SK-N-SH (cell line): ENCODE data around the gene USP30. TPM values are rescaled to one million over a fixed set of nuclear protein-coding genes. Genes with fewer than 3 reads are reported as not detected.
"Not testable (repeated sequence)": the region's sequence is repeated elsewhere in the genome, so short reads cannot be mapped to it uniquely, and the experiment has no call there.

Experiments
- CTCF ChIA-PET: fragments of 300-600, 350-600 bp; formaldehyde crosslinking; extraction: SDS; loops from one replicate; lab custom pipeline; 2021; lab: Yijun Ruan, JAX
- POLR2A ChIA-PET: fragments of 350-600 bp; sonication (Branson Sonifier 250); formaldehyde crosslinking; extraction: SDS; loops from one replicate; lab custom pipeline; 2020; ENCODE audit warnings: antibody characterized with exemption, inconsistent platforms; lab: Yijun Ruan, JAX
- DNase-seq: peaks from one replicate; pipeline ENCODE4 v3.0.0; 2012
- H2AFZ ChIP-seq: fragments of 200-600 bp; sonication (generic); 2 replicates; pipeline ENCODE4 v1.8.1; 2016; ENCODE audit warnings: antibody characterized with exemption, mild to moderate bottlenecking, low read depth
- H3F3A ChIP-seq: fragments of 200-600 bp; sonication (generic); replicated peaks from 2 replicates; pipeline ENCODE3; 2016; ENCODE audit warnings: antibody characterized with exemption, mild to moderate bottlenecking; ENCODE audit not compliant: insufficient read depth
- H3K27ac ChIP-seq, 2 experiments: fragments of 200-500 bp in 1 of 2; fragments of 200-600 bp in 1 of 2; sonication (Bioruptor generic) in 1 of 2; sonication (generic), shearing (Covaris generic) in 1 of 2; 2 replicates each; pipeline versions ENCODE4 v1.5.1 to v1.6.1; 2014 to 2016; ENCODE audit warnings: low read depth in 2 of 2, inconsistent platforms in 1 of 2, low read length in 1 of 2, mild to moderate bottlenecking in 1 of 2, mixed read lengths in 1 of 2
- H3K27me3 ChIP-seq: fragments of 200-600 bp; sonication (generic), shearing (Covaris generic); 2 replicates; pipeline ENCODE4 v1.6.1; 2016; ENCODE audit warnings: mixed run types; ENCODE audit not compliant: insufficient read depth
- H3K36me3 ChIP-seq, 2 experiments: fragments of 200-500 bp in 1 of 2; fragments of 200-600 bp in 1 of 2; sonication (Bioruptor generic) in 1 of 2; sonication (generic) in 1 of 2; replicated peaks in 1 of 2; 2 replicates each; pipeline versions ENCODE3 to v1.5.1; 2014 to 2016; ENCODE audit warnings: low read length in 1 of 2, mild to moderate bottlenecking in 1 of 2; ENCODE audit not compliant: insufficient read depth in 2 of 2, control insufficient read depth in 1 of 2
- H3K4me1 ChIP-seq, 2 experiments: fragments of 200-500 bp in 1 of 2; fragments of 200-600 bp in 1 of 2; sonication (Bioruptor generic) in 1 of 2; sonication (generic), shearing (Covaris generic) in 1 of 2; 2 replicates each; pipeline versions ENCODE4 v1.5.1 to v1.6.1; 2014 to 2016; ENCODE audit warnings: low read depth in 1 of 2, low read length in 1 of 2, mixed run types in 1 of 2; ENCODE audit not compliant: insufficient read depth in 2 of 2, control insufficient read depth in 1 of 2
- H3K4me2 ChIP-seq: fragments of 200-600 bp; sonication (generic), shearing (Covaris generic); 2 replicates; pipeline ENCODE4 v1.6.1; 2017; ENCODE audit warnings: mixed run types
- H3K4me3 ChIP-seq, 2 experiments: fragments of 200-500 bp in 1 of 2; fragments of 200-600 bp in 1 of 2; sonication (Bioruptor generic) in 1 of 2; sonication (generic), shearing (Covaris generic) in 1 of 2; 2 replicates each; pipeline versions ENCODE4 v1.5.1 to v1.8.1; 2014 to 2016; ENCODE audit warnings: low read depth in 2 of 2, inconsistent platforms in 1 of 2, low read length in 1 of 2, mild to moderate bottlenecking in 1 of 2, mixed read lengths in 1 of 2, moderate library complexity in 1 of 2
- H3K79me2 ChIP-seq: fragments of 200-600 bp; sonication (generic); 2 replicates; pipeline ENCODE4 v1.8.1; 2017; ENCODE audit warnings: mild to moderate bottlenecking; ENCODE audit not compliant: insufficient read depth
- H3K9ac ChIP-seq: fragments of 200-600 bp; sonication (generic); 2 replicates; pipeline ENCODE4 v1.6.1; 2017; ENCODE audit warnings: mixed run types
- H3K9me2 ChIP-seq: fragments of 200-600 bp; sonication (generic); 2 replicates; pipeline ENCODE4 v1.6.1; 2017; ENCODE audit warnings: mixed run types
- H3K9me3 ChIP-seq: fragments of 200-600 bp; sonication (generic); 2 replicates; pipeline ENCODE4 v1.6.1; 2017; ENCODE audit warnings: mixed run types, mild to moderate bottlenecking, moderate library complexity
- H4K20me1 ChIP-seq: fragments of 200-600 bp; sonication (generic); 2 replicates; pipeline ENCODE4 v1.6.1; 2017; ENCODE audit warnings: mild to moderate bottlenecking, mixed run types; ENCODE audit not compliant: insufficient read depth
- EP300 ChIP-seq, 2 experiments: IDR thresholded peaks; 2 replicates each; pipeline versions ENCODE4 v1.4.0 to v1.6.1; 2012; ENCODE audit warnings: borderline replicate concordance in 1 of 2, low read depth in 1 of 2, low read length in 1 of 2
- EZH2phosphoT487 ChIP-seq: fragments of 200-600 bp; sonication (generic); IDR thresholded peaks from 2 replicates; pipeline ENCODE4 v1.6.1; 2017; ENCODE audit warnings: low read depth, mixed run types, mild to moderate bottlenecking, antibody characterized with exemption, moderate library complexity, borderline replicate concordance
- NFIC ChIP-seq: IDR thresholded peaks from 2 replicates; pipeline ENCODE4 v1.4.0; 2012; ENCODE audit warnings: borderline replicate concordance
- RCOR1 ChIP-seq: fragments of 150-350 bp; IDR thresholded peaks from 2 replicates; pipeline ENCODE4 v1.6.1; 2017; ENCODE audit warnings: antibody characterized with exemption, low read length
- REST ChIP-seq: IDR thresholded peaks from 2 replicates; pipeline ENCODE4 v1.6.1; 2012; ENCODE audit warnings: mild to moderate bottlenecking, low read depth, low read length, moderate library complexity
- TAF1 ChIP-seq: IDR thresholded peaks from 2 replicates; pipeline ENCODE4 v1.6.1; 2012; ENCODE audit warnings: low read depth, mild to moderate bottlenecking, low read length, moderate library complexity, borderline replicate concordance
- TCF12 ChIP-seq: IDR thresholded peaks from 2 replicates; pipeline ENCODE4 v1.4.0; 2012
- WGBS: methylation state at CpG from one replicate; pipeline ENCODE4 v1.1.6; 2017; ENCODE audit warnings: low lambda C conversion rate; 5-methylcytosine and 5-hydroxymethylcytosine counted together
- polyA plus RNA-seq, 3 experiments: library from polyadenylated mRNA; depleted of rRNA; stranded (reverse); fragments of >200 nt; gene quantifications; 2 replicates each; pipeline ENCODE4 v1.2.3, GENCODE V29; 2012
- TF ChIP-seq, protein P1 (sequence below): fragments of 200-600 bp; sonication (generic); IDR thresholded peaks from 2 replicates; pipeline ENCODE4 v1.6.1; 2017; ENCODE audit warnings: antibody characterized with exemption, mild to moderate bottlenecking, moderate library complexity
- TF ChIP-seq, protein P2 (sequence below): IDR thresholded peaks from 2 replicates; pipeline ENCODE4; 2012

Gene USP30
- polyA plus RNA-seq, 1 of the 3 experiments (the other 2 are of a cell fraction), result 10.9 TPM

DNA sequence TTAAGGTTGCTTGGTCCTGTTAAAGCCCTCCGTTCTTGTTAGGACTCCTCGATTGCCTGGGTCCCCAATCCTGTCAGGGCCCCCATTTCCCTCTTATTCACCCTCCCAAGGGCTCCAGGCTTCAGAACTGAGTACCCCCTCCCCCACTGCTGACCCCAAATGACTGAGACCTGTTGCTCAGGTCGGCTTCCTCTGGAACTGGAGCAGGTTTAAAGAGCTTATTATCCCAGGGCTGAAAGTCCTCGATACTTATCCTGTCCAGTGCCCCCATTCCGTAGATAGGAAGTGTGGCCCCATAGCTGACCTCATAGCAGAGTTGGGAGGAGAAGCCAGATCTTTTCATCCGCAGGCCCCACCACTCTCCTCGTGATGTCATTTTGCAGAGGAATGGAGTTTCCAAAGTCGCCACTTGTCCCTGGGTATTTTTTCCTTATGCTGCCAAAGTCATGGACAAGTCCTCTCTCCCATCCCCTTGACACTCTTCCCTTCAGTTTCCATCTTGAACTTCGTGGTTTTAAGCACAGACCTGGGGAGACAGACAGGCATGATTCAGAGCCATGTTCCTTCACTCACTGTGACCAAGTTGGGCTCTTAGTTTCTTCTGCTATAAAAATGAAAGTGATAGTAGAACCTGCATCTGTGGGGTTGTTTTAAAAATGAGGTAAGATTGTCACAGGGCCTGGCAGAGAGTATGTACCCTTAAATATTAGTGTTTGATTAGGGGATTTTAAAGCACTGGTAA is 1.2 kb downstream of the USP30 start:
- TF ChIP-seq, protein P1, sequence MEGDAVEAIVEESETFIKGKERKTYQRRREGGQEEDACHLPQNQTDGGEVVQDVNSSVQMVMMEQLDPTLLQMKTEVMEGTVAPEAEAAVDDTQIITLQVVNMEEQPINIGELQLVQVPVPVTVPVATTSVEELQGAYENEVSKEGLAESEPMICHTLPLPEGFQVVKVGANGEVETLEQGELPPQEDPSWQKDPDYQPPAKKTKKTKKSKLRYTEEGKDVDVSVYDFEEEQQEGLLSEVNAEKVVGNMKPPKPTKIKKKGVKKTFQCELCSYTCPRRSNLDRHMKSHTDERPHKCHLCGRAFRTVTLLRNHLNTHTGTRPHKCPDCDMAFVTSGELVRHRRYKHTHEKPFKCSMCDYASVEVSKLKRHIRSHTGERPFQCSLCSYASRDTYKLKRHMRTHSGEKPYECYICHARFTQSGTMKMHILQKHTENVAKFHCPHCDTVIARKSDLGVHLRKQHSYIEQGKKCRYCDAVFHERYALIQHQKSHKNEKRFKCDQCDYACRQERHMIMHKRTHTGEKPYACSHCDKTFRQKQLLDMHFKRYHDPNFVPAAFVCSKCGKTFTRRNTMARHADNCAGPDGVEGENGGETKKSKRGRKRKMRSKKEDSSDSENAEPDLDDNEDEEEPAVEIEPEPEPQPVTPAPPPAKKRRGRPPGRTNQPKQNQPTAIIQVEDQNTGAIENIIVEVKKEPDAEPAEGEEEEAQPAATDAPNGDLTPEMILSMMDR, result no peak
- no peak for TF ChIP-seq RCOR1
- no peak for TF ChIP-seq TCF12
- TF ChIP-seq, protein P2, sequence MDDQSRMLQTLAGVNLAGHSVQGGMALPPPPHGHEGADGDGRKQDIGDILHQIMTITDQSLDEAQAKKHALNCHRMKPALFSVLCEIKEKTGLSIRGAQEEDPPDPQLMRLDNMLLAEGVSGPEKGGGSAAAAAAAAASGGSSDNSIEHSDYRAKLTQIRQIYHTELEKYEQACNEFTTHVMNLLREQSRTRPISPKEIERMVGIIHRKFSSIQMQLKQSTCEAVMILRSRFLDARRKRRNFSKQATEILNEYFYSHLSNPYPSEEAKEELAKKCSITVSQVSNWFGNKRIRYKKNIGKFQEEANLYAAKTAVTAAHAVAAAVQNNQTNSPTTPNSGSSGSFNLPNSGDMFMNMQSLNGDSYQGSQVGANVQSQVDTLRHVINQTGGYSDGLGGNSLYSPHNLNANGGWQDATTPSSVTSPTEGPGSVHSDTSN, result no peak
- TF ChIP-seq NFIC, result no peak
- TF ChIP-seq EP300 (IDR thresholded peaks at IDR 0.05; ENCODE audit: borderline replicate concordance in 1 of 2, low read depth in 1 of 2, low read length in 1 of 2), result no peak
- no peak for TF ChIP-seq TAF1
- no peak for TF ChIP-seq EZH2phosphoT487
- no peak for TF ChIP-seq REST
- ChIA-PET CTCF (interaction anchor here (1.7 kb wide), 1 partner anchor 10 kb away, joined by 3 read pairs; no protein-coding TSS in a partner anchor), POLR2A (interaction anchor here (0.6 kb wide), 1 partner anchor 8 kb away, joined by 3 read pairs; no protein-coding TSS in a partner anchor)
- Histone ChIP-seq H4K20me1 (no peaks in the 10 kb centered on the region), H3K9me3 (no peaks in the 10 kb centered on the region), H3K9ac (peak overlapping the region; percentile 73), H3K27ac (no peak overlapping the region), H3K4me3 (peak overlapping the region; percentile 78 to 83), H3K4me2 (peak overlapping the region; percentile 94), H3K27me3 (no peaks in the 10 kb centered on the region), H3K4me1 (peaks cover 4 to 6% of the 10 kb centered on the region in 2 experiments; a peak in 1 of 4 replicates), H3F3A (no peaks in the 10 kb centered on the region), H3K9me2 (no peaks in the 10 kb centered on the region), H3K36me3 (peaks cover 2 to 8% of the 10 kb centered on the region in 2 experiments), H2AFZ (peak overlapping the region; percentile 98), H3K79me2 (peaks cover 21% of the 10 kb centered on the region; the same call in 1 of the 2 replicates)
- WGBS, result 38% methylated on average over 9 of the region's 9 CpGs
- DNase-seq, result no peak

- 0 out of 2 replicates have a peak overlapping the region, but pooled peaks have one; percentile 73 for H3K9ac ChIP-seq
- not testable (repeated sequence) for H3K27ac ChIP-seq, H4K20me1 ChIP-seq, H3K4me3 ChIP-seq, H3F3A ChIP-seq, H3K9me2 ChIP-seq, H3K27me3 ChIP-seq, H3K9me3 ChIP-seq, DNase-seq, H3K4me1 ChIP-seq
- H3K79me2 ChIP-seq, result peaks cover 21% of the 10 kb centered on the region; the same call in 1 of the 2 replicates
- peaks cover 4 to 11% of the 10 kb centered on the region in 2 experiments for H3K36me3 ChIP-seq
- CTCF ChIA-PET, result interaction anchor here (1.7 kb wide), 1 partner anchor 10 kb away, joined by 3 read pairs; no protein-coding TSS in a partner anchor
- H3K4me2 ChIP-seq, result peak overlapping the region; percentile 94
- 0 out of 2 replicates have a peak overlapping the region, but pooled peaks have one; percentile 98 for H2AFZ ChIP-seq
- 79% methylated on average over 4 of the region's 4 CpGs for WGBS
- POLR2A ChIA-PET, result interaction anchor here (0.6 kb wide), 1 partner anchor 8 kb away, joined by 3 read pairs; no protein-coding TSS in a partner anchor
Observed at GRCh38 chr12:109054124-109054513, 1.7 kb downstream of the USP30 start.
